Measurements from ENCODE around the gene MAPKAP1. TPM values are rescaled to one million over a fixed set of nuclear protein-coding genes. Genes with fewer than 3 reads are reported as not detected.
A peak's percentile ranks its signal among the peaks of the same experiment; 100 is the strongest.

The MAPKAP1 gene
- total RNA-seq, 4 donors from 2014 or later = 54.1 to 195 (median 61.9) TPM

DNA sequence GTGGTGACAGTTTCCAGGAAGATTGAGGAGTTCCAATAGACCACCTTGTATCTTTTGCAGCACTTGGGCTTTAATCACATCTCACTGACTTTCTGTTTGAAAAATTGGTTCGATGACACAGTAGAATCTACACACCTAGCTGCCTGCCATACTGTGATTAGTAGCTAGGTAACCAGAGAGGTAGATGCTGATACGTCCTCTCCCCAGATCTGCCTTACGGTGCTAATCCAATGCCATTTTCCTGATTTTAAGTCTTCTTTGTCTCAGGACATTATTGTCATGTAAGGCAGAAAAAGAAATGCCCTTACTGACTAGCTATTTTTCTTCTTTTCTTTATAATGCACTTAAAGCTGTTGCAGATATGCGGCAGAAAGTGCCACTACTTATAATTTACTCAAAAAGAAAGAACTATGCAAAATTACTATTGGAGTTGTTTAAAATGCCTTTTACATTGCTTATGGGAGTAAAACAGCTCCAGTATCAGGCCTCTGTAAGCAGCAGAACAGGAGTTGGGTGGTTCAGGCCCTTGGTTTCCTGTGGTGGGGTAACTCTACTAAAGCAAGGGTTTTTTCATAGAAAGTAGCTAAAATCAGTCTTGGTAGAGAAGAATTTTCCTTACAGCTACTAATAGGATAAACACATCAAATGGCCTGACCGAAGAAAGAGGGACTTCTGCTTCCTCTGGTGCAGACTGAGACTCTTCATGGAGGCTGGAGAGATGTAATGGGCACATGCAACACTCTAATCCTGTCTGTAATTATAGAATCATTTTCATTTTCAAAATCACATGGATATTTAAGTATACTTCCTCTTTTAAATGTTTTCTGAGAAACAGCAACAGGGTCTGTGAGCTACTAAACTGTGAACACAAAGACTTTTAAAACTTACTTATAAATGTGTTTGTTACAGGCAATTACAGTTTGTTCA, 177.2 kb downstream of the MAPKAP1 start:
- H3K9me3 ChIP-seq = no peaks in the 10 kb centered on the region
- H3K4me1 ChIP-seq = no peaks in the 10 kb centered on the region
- H3K36me3 ChIP-seq = no peaks in the 10 kb centered on the region
- H3K27me3 ChIP-seq = no peaks in the 10 kb centered on the region
- TF ChIP-seq, protein P1, sequence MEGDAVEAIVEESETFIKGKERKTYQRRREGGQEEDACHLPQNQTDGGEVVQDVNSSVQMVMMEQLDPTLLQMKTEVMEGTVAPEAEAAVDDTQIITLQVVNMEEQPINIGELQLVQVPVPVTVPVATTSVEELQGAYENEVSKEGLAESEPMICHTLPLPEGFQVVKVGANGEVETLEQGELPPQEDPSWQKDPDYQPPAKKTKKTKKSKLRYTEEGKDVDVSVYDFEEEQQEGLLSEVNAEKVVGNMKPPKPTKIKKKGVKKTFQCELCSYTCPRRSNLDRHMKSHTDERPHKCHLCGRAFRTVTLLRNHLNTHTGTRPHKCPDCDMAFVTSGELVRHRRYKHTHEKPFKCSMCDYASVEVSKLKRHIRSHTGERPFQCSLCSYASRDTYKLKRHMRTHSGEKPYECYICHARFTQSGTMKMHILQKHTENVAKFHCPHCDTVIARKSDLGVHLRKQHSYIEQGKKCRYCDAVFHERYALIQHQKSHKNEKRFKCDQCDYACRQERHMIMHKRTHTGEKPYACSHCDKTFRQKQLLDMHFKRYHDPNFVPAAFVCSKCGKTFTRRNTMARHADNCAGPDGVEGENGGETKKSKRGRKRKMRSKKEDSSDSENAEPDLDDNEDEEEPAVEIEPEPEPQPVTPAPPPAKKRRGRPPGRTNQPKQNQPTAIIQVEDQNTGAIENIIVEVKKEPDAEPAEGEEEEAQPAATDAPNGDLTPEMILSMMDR (IDR thresholded peaks at IDR 0.05) = no peak
- no peak for TF ChIP-seq POLR2A (IDR thresholded peaks at IDR 0.05)
- no peak for DNase-seq
- intact Hi-C loops (cut with DNase I; ENCODE audit: low total_unique reads) = no loop called here
- no peak overlapping the region for H3K4me3 ChIP-seq
- H3K27ac ChIP-seq = peak overlapping the region in 1 of 2 donors; percentile 43

DNA sequence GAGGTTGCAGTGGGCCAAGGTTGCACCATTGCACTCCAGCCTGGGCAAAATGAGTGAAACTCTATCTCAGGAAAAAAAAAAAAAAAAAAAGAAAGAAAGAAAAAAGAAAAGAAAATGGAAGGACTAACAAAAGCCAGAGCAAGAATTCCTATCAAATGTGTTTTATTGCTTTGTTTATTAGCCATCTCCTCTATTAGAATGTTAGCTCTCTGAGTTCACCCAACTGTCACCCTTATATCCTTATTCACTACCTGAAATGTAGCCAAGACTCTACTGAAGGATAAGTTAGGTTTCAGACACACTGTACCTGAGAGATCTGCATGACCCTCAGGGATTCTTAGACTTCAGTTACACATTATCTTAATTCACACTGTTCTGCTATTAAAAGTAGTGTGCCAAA, 177.9 kb downstream of the MAPKAP1 start:
- peak overlapping the region in 1 of 2 donors; percentile 43 for H3K27ac ChIP-seq
- DNase-seq = no peak
- intact Hi-C loops (cut with DNase I; ENCODE audit: low total_unique reads) = no loop called here
- TF ChIP-seq, protein P1 (IDR thresholded peaks at IDR 0.05) = no peak
- TF ChIP-seq POLR2A (IDR thresholded peaks at IDR 0.05) = no peak
- H3K9me3 ChIP-seq = no peaks in the 10 kb centered on the region
- no peak overlapping the region for H3K4me3 ChIP-seq
- no peaks in the 10 kb centered on the region for H3K4me1 ChIP-seq
- no peaks in the 10 kb centered on the region for H3K27me3 ChIP-seq
- H3K36me3 ChIP-seq = no peaks in the 10 kb centered on the region

DNA sequence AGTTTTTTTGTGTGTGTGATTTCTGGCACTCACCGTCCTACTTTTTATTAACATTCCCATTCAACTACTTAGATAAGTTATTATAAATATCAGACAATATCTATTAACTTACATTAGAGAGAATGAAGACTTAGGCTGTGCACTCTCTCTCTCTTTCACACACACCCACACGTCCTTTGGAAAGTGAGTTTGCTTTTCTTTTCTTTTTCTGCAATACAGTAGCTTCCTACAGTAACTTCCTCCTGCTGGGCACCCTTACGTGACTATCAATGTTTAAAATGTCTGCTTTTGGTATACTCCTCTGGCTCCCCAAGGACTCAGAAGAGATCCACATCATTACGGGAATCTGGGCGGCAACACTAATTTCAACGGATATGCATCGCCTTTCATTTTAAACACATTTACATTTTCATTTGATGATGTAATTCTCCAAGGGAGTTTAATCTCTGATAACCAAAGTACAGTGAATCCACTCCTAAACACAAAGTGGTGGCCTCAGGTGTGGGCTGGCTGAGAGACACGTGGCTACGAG, 179.5 kb downstream of the MAPKAP1 start:
- Histone ChIP-seq H3K27me3 (no peaks in the 10 kb centered on the region), H3K27ac (no peak overlapping the region), H3K4me1 (no peaks in the 10 kb centered on the region), H3K36me3 (no peaks in the 10 kb centered on the region), H3K9me3 (no peaks in the 10 kb centered on the region), H3K4me3 (no peak overlapping the region)
- DNase-seq = no peak
- no peak for TF ChIP-seq POLR2A (IDR thresholded peaks at IDR 0.05)
- TF ChIP-seq, protein P1 (IDR thresholded peaks at IDR 0.05) = no peak
- intact Hi-C loops (cut with DNase I; ENCODE audit: low total_unique reads) = no loop called here

DNA sequence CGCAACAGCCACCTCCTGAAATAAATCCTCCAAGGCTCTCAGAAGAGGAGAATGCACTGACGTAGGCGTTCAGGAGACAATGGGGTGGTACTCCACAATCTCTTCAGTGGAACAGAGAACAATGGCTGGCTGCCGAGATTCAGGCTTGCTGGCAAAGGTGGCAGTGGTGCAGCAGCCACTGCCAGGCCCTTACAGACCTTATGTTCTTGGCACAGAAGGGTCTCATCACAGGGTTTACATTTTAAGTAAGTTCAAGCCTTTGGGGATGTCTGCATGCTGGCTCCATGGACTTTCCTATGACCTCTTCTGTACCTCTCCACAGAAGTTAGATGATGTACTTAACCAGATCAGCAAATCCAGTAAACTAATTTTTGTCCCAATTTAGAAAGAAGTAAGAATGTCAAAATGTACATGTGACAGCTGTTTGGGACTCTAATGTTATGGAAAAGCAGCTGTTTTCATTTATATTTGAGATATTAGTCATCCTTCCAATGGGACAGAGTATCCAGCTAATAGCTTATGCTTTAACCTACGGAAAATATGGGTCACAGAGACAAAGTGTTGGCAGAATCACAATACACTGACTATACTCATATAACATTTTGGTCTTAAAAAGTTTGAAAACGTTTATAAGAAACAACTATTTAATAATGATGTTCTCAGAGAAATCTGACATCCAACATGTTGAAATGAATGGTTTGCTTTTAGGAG, 180.9 kb downstream of the MAPKAP1 start:
- TF ChIP-seq, protein P1 (IDR thresholded peaks at IDR 0.05) = no peak
- no peak for TF ChIP-seq POLR2A (IDR thresholded peaks at IDR 0.05)
- Histone ChIP-seq H3K9me3 (no peaks in the 10 kb centered on the region), H3K4me3 (no peak overlapping the region), H3K4me1 (no peaks in the 10 kb centered on the region), H3K27me3 (no peaks in the 10 kb centered on the region), H3K27ac (peak overlapping the region in 1 of 2 donors; percentile 40), H3K36me3 (no peaks in the 10 kb centered on the region)
- intact Hi-C loops (cut with DNase I; ENCODE audit: low total_unique reads) = no loop called here
- DNase-seq = no peak
